KG1 (cell line): ENCODE measurements around the gene TSKU.

Source experiments
- DNase-seq: peaks from one replicate; lab custom pipeline; 2025; lab: John Stamatoyannopoulos, UW

Gene TSKU

DNA sequence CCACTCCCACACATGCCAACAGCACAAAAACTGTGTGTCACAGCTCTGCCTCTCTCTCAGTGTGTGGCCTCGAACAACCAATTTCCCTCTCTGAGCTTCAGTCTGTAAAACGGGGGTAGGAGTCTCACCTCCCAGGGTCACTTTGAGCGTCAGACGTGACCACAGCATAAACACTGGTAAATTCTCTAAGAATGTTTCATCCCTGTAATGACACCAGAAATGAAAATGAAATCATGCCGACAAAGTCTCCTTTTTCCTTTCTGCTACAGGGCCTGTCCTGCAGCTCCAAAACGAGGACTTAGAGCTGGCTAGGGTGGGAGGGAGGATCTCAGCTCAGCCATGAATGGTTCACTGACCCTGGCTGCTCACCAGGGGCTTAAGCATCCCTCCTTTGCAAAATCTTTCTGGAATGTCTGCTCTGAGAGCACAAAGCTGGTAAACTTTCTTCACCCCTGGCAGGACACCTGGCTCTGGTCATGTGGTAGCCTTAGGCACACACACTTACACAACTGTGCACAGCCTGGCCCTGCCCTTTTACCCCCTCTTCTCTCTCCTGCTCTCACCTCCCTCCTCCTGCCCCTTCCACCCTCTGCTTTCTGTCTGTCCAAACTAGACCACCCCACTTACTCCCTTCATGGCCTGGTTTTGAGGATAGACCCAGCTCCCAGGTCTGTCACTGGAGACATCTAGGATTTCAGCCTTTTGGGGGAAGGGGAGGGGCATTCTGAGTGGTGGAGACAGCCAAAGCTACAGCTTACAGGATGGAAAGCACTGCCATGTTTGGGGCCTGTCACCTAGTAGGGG is 12.3 kb upstream of the TSKU start:
- no peak for DNase-seq

- DNase-seq, result no peak
Measured at GRCh38 chr11:76771446-76772099, 11.6 kb upstream of the TSKU start.

- no peak for DNase-seq
Measured at GRCh38 chr11:76772100-76772782, 10.9 kb upstream of the TSKU start.

GRCh38 chr11:76772783-76773106 is 10.4 kb upstream of the TSKU start:
- DNase-seq, result no peak

GRCh38 chr11:76773921-76774361 is 9.2 kb upstream of the TSKU start:
- DNase-seq, result no peak

GRCh38 chr11:76776472-76776871 is 6.7 kb upstream of the TSKU start:
- peak; percentile 7 for DNase-seq

DNA sequence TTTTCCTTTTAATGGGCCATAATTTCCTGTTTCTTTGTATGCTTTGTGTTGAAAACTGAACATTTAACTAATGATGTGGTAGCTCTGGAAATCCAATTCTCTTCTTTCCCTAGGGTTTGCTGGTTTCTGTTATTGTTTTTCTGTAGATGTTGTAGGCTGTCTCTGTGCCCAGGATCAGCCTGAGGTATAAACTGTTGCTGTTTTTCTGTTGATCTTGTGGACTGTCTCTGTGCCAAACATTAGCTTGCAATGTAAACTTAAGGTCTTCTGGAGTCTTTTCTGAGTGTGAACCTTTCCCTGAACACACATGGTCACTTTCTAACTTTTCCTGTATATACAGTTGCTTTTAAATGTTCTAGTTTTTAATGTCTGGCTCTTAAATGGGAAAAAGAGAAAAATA is 5.9 kb upstream of the TSKU start:
- no peak for DNase-seq

- no peak for DNase-seq
Measured at GRCh38 chr11:76777876-76778275, 5.3 kb upstream of the TSKU start.

GRCh38 chr11:76778874-76779273 is 4.3 kb upstream of the TSKU start:
- DNase-seq, result no peak

- no peak for DNase-seq
Measured at GRCh38 chr11:76781046-76781801, 1.9 kb upstream of the TSKU start.

GRCh38 chr11:76781807-76782530 is 1.2 kb upstream of the TSKU start:
- no peak for DNase-seq

GRCh38 chr11:76782531-76783293 is 444 bp upstream of the TSKU start:
- peak; percentile 77 for DNase-seq

DNA sequence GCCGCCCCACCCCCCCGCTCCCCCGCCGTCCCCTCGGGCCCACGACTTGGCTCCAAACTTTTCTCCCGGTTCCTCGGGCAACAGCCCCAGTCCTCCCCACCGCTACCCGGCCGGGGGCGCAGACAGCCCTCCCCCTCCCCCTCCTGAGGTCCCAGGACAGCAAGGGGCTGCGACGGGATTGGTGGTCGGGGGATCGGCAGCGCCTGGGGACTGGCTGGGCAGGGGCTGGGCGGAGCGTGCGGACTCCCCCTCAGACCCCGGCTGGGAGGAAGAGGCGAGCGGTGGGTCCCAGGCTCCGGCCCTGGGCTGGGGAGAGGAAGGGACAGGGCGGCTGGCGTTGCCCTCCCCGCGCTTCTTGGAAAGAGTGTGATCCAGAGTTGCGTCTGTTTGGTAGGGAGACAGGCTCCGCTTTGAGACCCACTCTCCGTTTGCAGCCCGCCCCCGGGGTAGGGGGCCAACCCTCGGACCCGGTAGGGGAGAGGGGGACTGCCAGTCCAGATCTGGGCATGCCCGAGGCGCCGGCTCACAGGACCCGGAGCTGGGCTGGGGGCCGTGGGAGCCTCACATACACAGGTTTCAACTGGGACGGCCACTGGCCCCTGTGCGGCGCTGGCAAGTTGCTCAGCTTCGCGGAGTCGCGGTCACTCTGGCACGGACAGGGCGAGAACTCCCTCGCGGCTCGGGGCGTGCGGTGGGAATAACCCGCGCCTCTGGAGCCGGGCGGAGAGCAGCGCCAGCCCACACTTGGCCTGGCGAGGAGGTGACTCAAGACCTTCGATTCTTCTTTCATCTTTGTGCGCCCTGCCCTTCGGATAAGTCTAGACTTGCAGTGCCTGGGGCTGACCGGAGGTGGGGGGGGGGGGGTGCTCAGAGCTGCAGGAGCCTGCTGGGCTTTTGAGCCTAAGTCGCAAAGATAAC is 999 bp downstream of the TSKU start:
- no peak for DNase-seq

GRCh38 chr11:76785513-76785912 is 2.4 kb downstream of the TSKU start:
- DNase-seq, result no peak

DNA sequence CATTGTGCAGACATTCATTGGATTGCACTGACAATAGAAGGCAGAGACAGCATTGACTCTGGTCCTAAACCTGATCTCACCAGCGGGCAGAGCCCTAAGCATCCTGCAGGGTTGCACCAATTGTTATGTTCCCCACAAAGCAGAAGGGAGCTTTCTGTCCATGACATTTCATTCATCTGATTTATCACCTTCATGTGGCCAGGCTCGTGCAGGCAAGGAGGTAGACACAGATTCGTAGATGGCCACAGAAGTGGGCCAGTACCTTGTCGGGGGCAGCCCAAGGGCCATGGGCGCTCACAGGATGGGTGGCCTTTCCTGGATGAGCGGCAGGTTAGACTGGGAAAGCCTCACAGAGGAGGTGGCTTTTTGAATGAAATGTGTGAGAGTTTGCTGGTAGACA is 2.9 kb downstream of the TSKU start:
- no peak for DNase-seq

GRCh38 chr11:76786441-76787014 is 3.4 kb downstream of the TSKU start:
- no peak for DNase-seq

DNA sequence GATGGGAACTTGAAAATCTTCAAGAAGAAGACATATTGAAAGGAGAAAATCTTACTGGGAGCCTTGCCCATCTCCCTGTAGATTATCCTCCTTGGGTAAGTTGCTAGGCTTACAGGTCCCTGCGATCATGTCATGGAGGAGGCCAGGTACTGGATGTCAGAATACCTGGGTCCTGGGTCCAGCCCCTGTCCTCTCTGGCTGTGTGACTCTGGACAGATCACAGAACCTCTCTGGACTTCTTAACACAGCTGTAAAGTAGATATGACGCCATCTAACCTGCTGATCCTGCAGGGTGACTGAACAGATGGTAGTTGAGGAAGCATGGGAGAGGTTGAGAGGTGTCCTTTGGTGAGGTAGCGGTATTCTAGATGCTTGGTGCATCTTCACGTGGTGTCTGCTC is 4.1 kb downstream of the TSKU start:
- no peak for DNase-seq

DNA sequence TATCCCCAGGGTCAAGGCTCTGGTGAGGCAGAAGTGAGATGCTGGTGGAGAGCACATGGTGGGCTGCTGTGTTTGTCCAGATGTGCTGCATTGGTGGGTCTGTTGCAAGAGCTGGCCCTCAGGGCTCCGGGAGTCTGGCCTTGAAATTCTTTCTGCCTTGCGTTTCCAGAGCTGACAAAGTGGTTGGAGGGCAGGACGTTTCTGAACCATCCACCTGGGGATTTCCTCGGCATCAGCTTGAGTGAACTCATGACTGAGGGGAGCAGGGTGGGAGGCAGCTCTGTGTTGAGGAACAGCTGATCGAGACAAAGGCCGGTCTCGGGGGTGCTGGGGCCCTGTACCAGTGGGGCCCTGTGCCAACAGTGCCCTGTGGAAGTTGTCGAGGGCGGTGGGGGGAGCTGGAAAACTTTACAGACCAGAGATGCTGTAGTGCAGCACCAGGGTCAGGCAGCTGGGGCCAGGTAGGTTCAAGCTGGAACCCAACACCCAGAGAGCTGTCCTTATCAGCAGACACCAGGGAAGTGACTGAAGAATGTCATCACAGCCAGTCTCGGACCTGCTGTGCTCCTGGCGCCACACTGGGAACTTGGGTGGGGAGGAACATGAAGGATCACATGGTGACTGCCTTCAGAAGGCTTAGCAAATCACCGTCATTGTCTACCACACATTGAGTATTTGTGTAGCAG is 4.9 kb downstream of the TSKU start:
- no peak for DNase-seq
